Lower leg skin (tissue), 3 donors: ENCODE measurements around the gene AP3B1.

ENCODE experiments used
- CTCF ChIP-seq, 3 donors: fragments of 450-650 bp; IDR thresholded peaks; one replicate each; pipeline ENCODE4 v1.5.1; 2016; ENCODE audit warnings: antibody characterized with exemption in 3 of 3, mild to moderate bottlenecking in 3 of 3, moderate library complexity in 2 of 3
- POLR2A ChIP-seq, 2 donors: fragments of 450-650 bp; IDR thresholded peaks; one replicate each; pipeline ENCODE4 v1.6.1; 2016 to 2017; ENCODE audit warnings: antibody characterized with exemption in 2 of 2, mild to moderate bottlenecking in 1 of 2, moderate library complexity in 1 of 2

- TF ChIP-seq CTCF (IDR thresholded peaks at IDR 0.05) (no peak), POLR2A (IDR thresholded peaks at IDR 0.05) (no peak)
Observed at GRCh38 chr5:77974576-77974975, 319.9 kb downstream of the AP3B1 start.
